T-cell (primary cell): ENCODE results near the gene FGD3. TPM values are rescaled to one million over a fixed set of nuclear protein-coding genes. Genes with fewer than 3 reads are reported as not detected.

ENCODE experiments used
- ATAC-seq, 4 experiments: fragments of 200-7000 bp in 3 of 4; fragments of 150-1000 bp in 1 of 4; cut with Tn5 transposase; replicated peaks in 1 of 4; 1 replicate in 3 of 4; 2 replicates in 1 of 4; pipeline ENCODE4 v1.10.0; 2021; ENCODE audit warnings: moderate library complexity in 3 of 4, mild to moderate bottlenecking in 2 of 4, moderate number of reproducible peaks in 1 of 4
- CTCF ChIA-PET, 2 donors: fragments of 300-600 bp; sonication (Branson Sonifier 250); formaldehyde crosslinking; loops; one replicate each; lab custom pipeline; 2022; ENCODE audit warnings: antibody characterized with exemption in 2 of 2; lab: Charles Lee
- POLR2A ChIA-PET, 2 donors: fragments of 300-600 bp; sonication (Branson Sonifier 250); formaldehyde crosslinking; loops; one replicate each; lab custom pipeline; 2022; ENCODE audit warnings: antibody characterized with exemption in 2 of 2; lab: Charles Lee
- DNase-seq, 35 experiments: peaks; one replicate each; pipeline versions ENCODE4 v3.0.0 to v3.0.0-alpha.2; 2013 to 2023
- H3K27ac ChIP-seq: one replicate; pipeline ENCODE4 v1.5.1; 2013; ENCODE audit warnings: low read length
- H3K27me3 ChIP-seq, 2 experiments: replicated peaks in 1 of 2; 1 replicate in 1 of 2; 2 replicates in 1 of 2; pipeline versions ENCODE4 v1.6.1 to v1.7.0; 2013; ENCODE audit warnings: low read length in 1 of 2, mixed read lengths in 1 of 2; ENCODE audit not compliant: control insufficient read depth in 2 of 2, insufficient read depth in 2 of 2; ENCODE audit errors: extremely low read depth in 1 of 2
- H3K36me3 ChIP-seq, 2 donors: 1 replicate in 1 of 2; 2 replicates in 1 of 2; pipeline versions ENCODE4 v1.6.1 to v1.7.0; 2013; ENCODE audit warnings: low read length in 1 of 2; ENCODE audit not compliant: control insufficient read depth in 2 of 2, insufficient read depth in 1 of 2; ENCODE audit errors: extremely low read depth in 1 of 2
- H3K4me1 ChIP-seq, 2 experiments: 1 replicate in 1 of 2; 2 replicates in 1 of 2; pipeline versions ENCODE4 v1.6.1 to v1.7.0; 2013; ENCODE audit warnings: low read length in 2 of 2, mixed read lengths in 1 of 2; ENCODE audit not compliant: insufficient read depth in 2 of 2, control insufficient read depth in 1 of 2; ENCODE audit errors: extremely low read depth in 1 of 2
- H3K4me3 ChIP-seq, 2 donors: 1 replicate in 1 of 2; 2 replicates in 1 of 2; pipeline versions ENCODE4 v1.5.1 to v1.7.0; 2013; ENCODE audit warnings: mild to moderate bottlenecking in 2 of 2, low read length in 1 of 2, moderate library complexity in 1 of 2; ENCODE audit not compliant: control insufficient read depth in 1 of 2; ENCODE audit errors: extremely low read depth in 1 of 2
- H3K9me3 ChIP-seq: 2 replicates; pipeline ENCODE4 v1.7.0; 2013
- H3K27ac Mint-ChIP-seq, 2 donors: one replicate each; pipeline ENCODE4 v1.8.0; 2020 to 2021; ENCODE audit warnings: mild to moderate bottlenecking in 2 of 2, mixed read lengths in 2 of 2
- H3K27me3 Mint-ChIP-seq, 2 donors: one replicate each; pipeline ENCODE4 v1.8.0; 2021 to 2022; ENCODE audit warnings: mixed read lengths in 2 of 2
- H3K36me3 Mint-ChIP-seq: one replicate; pipeline ENCODE4 v1.8.0; 2021; ENCODE audit warnings: mixed read lengths
- H3K4me1 Mint-ChIP-seq, 3 donors: one replicate each; pipeline ENCODE4 v1.8.0; 2020 to 2022; ENCODE audit warnings: mixed read lengths in 3 of 3, mild to moderate bottlenecking in 1 of 3
- H3K4me3 Mint-ChIP-seq, 3 donors: one replicate each; pipeline ENCODE4 v1.8.0; 2020 to 2022; ENCODE audit warnings: mild to moderate bottlenecking in 3 of 3, mixed read lengths in 3 of 3, moderate library complexity in 3 of 3
- H3K9me3 Mint-ChIP-seq, 3 donors: one replicate each; pipeline ENCODE4 v1.8.0; 2020 to 2022; ENCODE audit warnings: mixed read lengths in 3 of 3
- WGBS: methylation state at CpG from one replicate; pipeline ENCODE4 v1.1.5; 2013; ENCODE audit warnings: missing lambda C conversion rate; ENCODE audit not compliant: insufficient coverage; 5-methylcytosine and 5-hydroxymethylcytosine counted together
- total RNA-seq, 35 experiments: library from RNA in 6 of 35; stranded (reverse) in 6 of 35; fragments of 120-200 nt in 1 of 35; gene quantifications; one replicate each; pipeline versions ENCODE4 v1.2.1 to v1.2.4 and lab custom pipeline; 2013 to 2026

Gene FGD3
- total RNA-seq, 5 donors from 2014 or later (not counting 1 experiment from before 2014, with no cell fraction given), result 188 to 349 (median 293) TPM

DNA sequence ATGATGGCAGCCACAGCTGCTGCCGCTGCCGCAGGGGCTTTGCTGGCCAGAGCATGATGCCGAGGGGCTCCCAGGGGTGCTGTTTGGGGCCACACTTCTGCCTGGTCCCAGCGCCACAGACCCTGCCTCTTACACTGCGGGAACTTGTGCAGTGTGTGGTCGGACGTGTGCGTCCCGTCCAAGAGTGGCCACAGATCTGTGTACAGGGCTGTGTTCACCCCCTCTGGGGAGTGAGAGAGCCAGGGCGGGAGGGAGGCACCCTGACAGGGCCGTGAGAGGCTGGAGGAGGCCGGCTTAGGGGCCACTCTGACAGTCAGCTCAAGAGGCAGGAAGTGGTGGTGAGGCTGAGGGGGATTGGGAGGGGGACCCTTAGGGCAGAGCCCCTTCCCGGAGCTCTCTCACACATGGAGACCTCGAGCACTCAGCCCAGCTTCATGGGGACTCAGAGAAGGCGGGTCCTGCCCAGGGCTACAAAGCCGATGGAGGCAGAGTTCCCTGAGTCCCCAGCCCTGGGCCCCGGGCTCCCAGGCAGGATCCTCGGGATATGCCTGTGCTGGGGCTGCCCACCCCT, 135.6 kb downstream of the FGD3 start:
- DNase-seq (peak in 2 of 35 experiments; percentile 12 to 24), ATAC-seq (peak; percentile 26 to 53 (median 36))
- peaks cover 2 to 29% of the 10 kb centered on the region in 2 experiments for H3K4me1 ChIP-seq
- peak overlapping the region; percentile 93 to 96 for H3K27ac Mint-ChIP-seq
- H3K27ac ChIP-seq, result peak overlapping the region; percentile 68
- no peaks in the 10 kb centered on the region for H3K27me3 Mint-ChIP-seq
- peaks cover 53 to 75% of the 10 kb centered on the region in 2 donors for H3K36me3 ChIP-seq
- ChIA-PET CTCF (no interaction called here), POLR2A (no interaction called here)
- no peaks in the 10 kb centered on the region for H3K27me3 ChIP-seq
- H3K36me3 Mint-ChIP-seq, result peaks cover 46% of the 10 kb centered on the region
- no peaks in the 10 kb centered on the region for H3K9me3 ChIP-seq
- peaks cover 25 to 40% (median 36%) of the 10 kb centered on the region in 3 donors for H3K4me1 Mint-ChIP-seq
- no peak overlapping the region for H3K4me3 ChIP-seq
- H3K9me3 Mint-ChIP-seq, result peaks cover 0 to 4% (median 2%) of the 10 kb centered on the region in 3 donors
- H3K4me3 Mint-ChIP-seq, result peak overlapping the region in 1 of 3 donors; percentile 62
- 52% methylated on average over 18 of the region's 18 CpGs for WGBS

DNA sequence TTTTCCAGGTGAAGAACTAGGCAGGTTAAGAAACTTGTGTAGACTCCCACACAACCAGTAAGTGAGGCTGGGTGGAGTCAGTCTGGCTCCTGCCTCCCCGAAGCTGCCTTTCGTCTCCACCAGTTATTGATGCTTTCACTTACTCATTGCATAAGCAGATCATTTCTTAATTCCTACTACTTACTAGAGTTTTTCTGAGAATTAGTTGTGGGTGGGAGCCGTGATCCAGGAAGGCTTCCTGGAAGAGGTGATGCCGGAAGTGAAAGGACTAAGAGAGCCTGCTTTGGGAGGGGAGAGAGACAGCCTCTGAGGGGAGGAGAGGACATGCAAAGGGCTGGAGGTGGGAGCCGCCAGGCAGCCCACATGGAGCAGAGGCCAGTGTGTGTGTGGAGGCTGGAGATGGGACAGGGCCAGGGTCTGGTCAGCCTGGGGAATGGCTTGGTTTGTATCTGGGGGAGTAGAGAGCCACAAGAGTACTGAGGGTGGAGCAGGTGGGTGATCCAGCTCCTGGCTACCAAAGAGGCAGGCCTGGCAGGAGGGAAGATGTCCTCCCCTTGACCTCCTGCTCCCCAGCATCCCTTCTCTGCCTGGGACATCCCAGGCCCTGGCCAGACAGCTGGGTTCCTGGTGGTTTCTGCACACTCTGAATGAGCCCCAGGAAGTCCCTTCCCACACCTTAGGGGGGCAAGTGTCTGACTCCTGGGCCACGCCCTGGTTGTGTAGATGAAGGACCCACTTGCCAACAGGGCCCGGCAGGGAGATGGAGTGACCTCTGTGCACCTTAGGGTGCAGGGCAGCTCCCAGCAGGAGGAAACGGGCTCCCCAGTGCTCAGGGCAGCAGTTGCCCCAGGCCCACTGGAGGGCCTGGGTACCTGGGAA, 136.5 kb downstream of the FGD3 start:
- peaks cover 0 to 4% (median 2%) of the 10 kb centered on the region in 3 donors for H3K9me3 Mint-ChIP-seq
- ChIA-PET CTCF (no interaction called here), POLR2A (interaction anchor here in 1 of 2 donors (0.5 kb wide), 1 partner anchor 9 kb away, joined by 8 read pairs; no protein-coding TSS in a partner anchor)
- ATAC-seq, result peak; percentile 62 to 69 (median 66)
- peaks cover 50% of the 10 kb centered on the region for H3K36me3 Mint-ChIP-seq
- H3K27me3 ChIP-seq, result no peaks in the 10 kb centered on the region
- H3K36me3 ChIP-seq, result peaks cover 54 to 71% of the 10 kb centered on the region in 2 donors
- H3K9me3 ChIP-seq, result no peaks in the 10 kb centered on the region
- H3K4me3 Mint-ChIP-seq, result peak overlapping the region in 2 of 3 donors; percentile 44 to 62
- H3K4me1 ChIP-seq, result peaks cover 2 to 27% of the 10 kb centered on the region in 2 experiments
- peaks cover 30 to 44% (median 41%) of the 10 kb centered on the region in 3 donors for H3K4me1 Mint-ChIP-seq
- no peak overlapping the region for H3K4me3 ChIP-seq
- H3K27me3 Mint-ChIP-seq, result no peaks in the 10 kb centered on the region
- DNase-seq, result peak in 2 of 35 experiments; percentile 14 to 24
- H3K27ac ChIP-seq, result peak overlapping the region; percentile 68
- peak overlapping the region; percentile 93 to 96 for H3K27ac Mint-ChIP-seq
- 56% methylated on average over 4 of the region's 8 CpGs for WGBS

DNA sequence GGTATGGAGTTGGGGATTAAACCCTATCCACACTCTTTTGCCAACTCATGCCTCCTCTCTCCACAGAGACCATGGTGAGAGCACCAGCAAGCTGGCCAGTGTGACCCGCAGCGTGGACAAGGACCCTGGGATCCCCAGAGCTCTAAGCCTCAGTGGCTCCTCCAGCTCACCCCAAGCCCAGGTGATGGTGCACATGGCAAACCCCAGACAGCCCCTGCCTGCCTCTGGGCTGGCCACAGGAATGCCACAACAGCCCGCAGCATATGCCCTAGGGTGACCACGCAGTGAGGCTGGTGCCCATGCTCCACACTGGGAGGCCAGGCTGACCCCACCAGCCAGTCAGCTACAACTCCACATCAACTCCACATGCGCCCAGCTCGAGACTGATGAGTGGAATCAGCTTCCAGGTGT, 137.2 kb downstream of the FGD3 start:
- WGBS, result 97% methylated on average over 6 of the region's 6 CpGs

GRCh38 chr9:93085676-93086075, 138.4 kb downstream of the FGD3 start:
- Mint-ChIP-seq H3K36me3 (peaks cover 51% of the 10 kb centered on the region), H3K27me3 (no peaks in the 10 kb centered on the region), H3K4me3 (no peak overlapping the region), H3K4me1 (peaks cover 34 to 51% (median 48%) of the 10 kb centered on the region in 3 donors), H3K27ac (peak overlapping the region; percentile 43 to 61), H3K9me3 (peaks cover 0 to 4% (median 2%) of the 10 kb centered on the region in 3 donors)
- ChIA-PET CTCF (interaction anchor here in 1 of 2 donors (0.7 kb wide), 1 partner anchor 56 kb away, joined by 6 read pairs; no protein-coding TSS in a partner anchor), POLR2A (no interaction called here)
- ATAC-seq (no peak), DNase-seq (peak in 2 of 35 experiments; percentile 9 to 16)
- no peaks in the 10 kb centered on the region for H3K27me3 ChIP-seq
- H3K9me3 ChIP-seq, result no peaks in the 10 kb centered on the region
- no peak overlapping the region for H3K27ac ChIP-seq
- 100% methylated on average over 3 of the region's 4 CpGs for WGBS
- peaks cover 2 to 27% of the 10 kb centered on the region in 2 experiments for H3K4me1 ChIP-seq
- H3K36me3 ChIP-seq, result peaks cover 36 to 53% of the 10 kb centered on the region in 2 donors
- H3K4me3 ChIP-seq, result no peak overlapping the region

More for the DNA sequence above, 137.2 kb downstream of the FGD3 start:
- no peaks in the 10 kb centered on the region for H3K9me3 ChIP-seq
- DNase-seq (peak in 1 of 35 experiments; percentile 17), ATAC-seq (no peak)
- H3K27ac ChIP-seq, result no peak overlapping the region
- Mint-ChIP-seq H3K27me3 (no peaks in the 10 kb centered on the region), H3K36me3 (peaks cover 55% of the 10 kb centered on the region), H3K4me3 (no peak overlapping the region), H3K9me3 (peaks cover 0 to 4% (median 2%) of the 10 kb centered on the region in 3 donors), H3K27ac (peak overlapping the region; percentile 93 to 96), H3K4me1 (peaks cover 35 to 47% (median 46%) of the 10 kb centered on the region in 3 donors)
- no peak overlapping the region for H3K4me3 ChIP-seq
- CTCF ChIA-PET, result no interaction called here
- H3K27me3 ChIP-seq, result no peaks in the 10 kb centered on the region
- peaks cover 2 to 27% of the 10 kb centered on the region in 2 experiments for H3K4me1 ChIP-seq
- POLR2A ChIA-PET, result interaction anchor here in 1 of 2 donors (0.5 kb wide), 1 partner anchor 10 kb away, joined by 8 read pairs; no protein-coding TSS in a partner anchor
- H3K36me3 ChIP-seq, result peaks cover 48 to 65% of the 10 kb centered on the region in 2 donors

Other genes starting within 250 kb of the FGD3 start
- gene BICD2, start 182.7 kb upstream of the FGD3 start, total RNA-seq, result 10 to 100 TPM; 24.1 to 36.6 (median 30.6) TPM
- 10 to 100 TPM; 14.2 to 17.4 (median 16.4) TPM for gene ZNF484, start 69.5 kb upstream of the FGD3 start, total RNA-seq
- 10 to 100 TPM; 39.6 to 79.2 (median 71.2) TPM for gene SUSD3, start 111.2 kb downstream of the FGD3 start, total RNA-seq
- 10 to 100 TPM; 39.7 to 98.5 (median 72.8) TPM for gene CARD19, start 148.7 kb downstream of the FGD3 start, total RNA-seq
- gene NINJ1, start 186.7 kb downstream of the FGD3 start, total RNA-seq, result 100 to 1,000 TPM in 1 of 5 donors, 10 to 100 TPM in 4; 29.2 to 110 (median 32.0) TPM
- gene WNK2, start 236.6 kb downstream of the FGD3 start, total RNA-seq, result under 1 TPM; 0.12 to 0.95 (median 0.48) TPM